ENCODE data around the gene TYW1. TPM values are rescaled to one million over a fixed set of nuclear protein-coding genes. Genes with fewer than 3 reads are reported as not detected.
"Not testable (repeated sequence)": the region's sequence is repeated elsewhere in the genome, so short reads cannot be mapped to it uniquely, and the experiment has no call there.

Gene TYW1
- total and polyA plus RNA-seq, 2 of the 8 experiments (the other 6 are each of a cell fraction or from before 2014, with no cell fraction given): 8.8 to 16.2 TPM

- POLR2A ChIA-PET (ENCODE audit: partially characterized antibody); H4K20me1 ChIP-seq (replicated peaks in 1 of 2; ENCODE audit: control insufficient read depth in 1 of 2, insufficient read depth in 2 of 2, low read length in 2 of 2); H2BK120ac ChIP-seq (replicated peaks; ENCODE audit: low read depth, low read length); FAIRE-seq; H4K91ac ChIP-seq (replicated peaks; ENCODE audit: insufficient read length, low read length); H3K23ac ChIP-seq (ENCODE audit: insufficient read length); DNase-seq (ENCODE audit: low read depth in 1 of 2, low spot score in 2 of 2); H3K79me1 ChIP-seq (ENCODE audit: low read depth, low read length); H3K18ac ChIP-seq (ENCODE audit: extremely low read depth, low read length); H4K5ac ChIP-seq (ENCODE audit: insufficient read length, low read depth, low read length); H3K56ac ChIP-seq (replicated peaks; ENCODE audit: insufficient read length, low read depth, low read length); H3K4me3 ChIP-seq (ENCODE audit: extremely low read depth in 1 of 4, insufficient read depth in 2 of 4, low read depth in 3 of 4, low read length in 4 of 4); CTCF ChIA-PET (ENCODE audit: partially characterized antibody); H2BK5ac ChIP-seq (ENCODE audit: low read depth, low read length); H3K23me2 ChIP-seq (ENCODE audit: low read depth, low read length); H2AFZ ChIP-seq (ENCODE audit: low read length); H3K4ac ChIP-seq (replicated peaks; ENCODE audit: insufficient read length, low read depth, low read length); H3K4me2 ChIP-seq (ENCODE audit: insufficient read depth in 1 of 2, low read depth in 2 of 2, low read length in 2 of 2); H2BK12ac ChIP-seq (ENCODE audit: low read depth, low read length); H3K36me3 ChIP-seq (ENCODE audit: control insufficient read depth in 2 of 4, insufficient read depth in 4 of 4, low read length in 3 of 4); H3K79me2 ChIP-seq (ENCODE audit: control insufficient read depth in 1 of 2, insufficient read depth in 2 of 2, low read length in 2 of 2); H3K14ac ChIP-seq (ENCODE audit: insufficient read length); H3K9ac ChIP-seq (replicated peaks in 1 of 4; ENCODE audit: extremely low read depth in 1 of 4, low read depth in 3 of 4, low read length in 3 of 4); H2BK20ac ChIP-seq (ENCODE audit: low read length); H4K8ac ChIP-seq (ENCODE audit: extremely low read depth, insufficient read depth, low read length); H2AK5ac ChIP-seq (ENCODE audit: low read depth, low read length); H3K9me3 ChIP-seq (ENCODE audit: insufficient read depth in 2 of 2, low read depth in 1 of 2, low read length in 1 of 2); H2BK15ac ChIP-seq (ENCODE audit: low read length); H3K27me3 ChIP-seq (replicated peaks in 1 of 4; ENCODE audit: control insufficient read depth in 3 of 4, extremely low read depth in 1 of 4, insufficient read depth in 3 of 4, low read length in 3 of 4); H3K4me1 ChIP-seq (replicated peaks in 1 of 4; ENCODE audit: control insufficient read depth in 3 of 4, insufficient read depth in 4 of 4, low read length in 3 of 4); H3K27ac ChIP-seq (ENCODE audit: low read depth, low read length): not testable (repeated sequence)
- 82% methylated on average over 6 of the region's 6 CpGs; no CpG with 5 or more reads in 1 of the 2 experiments for WGBS, 2 experiments (ENCODE audit: extremely low coverage in 1 of 2, insufficient coverage in 1 of 2, insufficient read length in 1 of 2, insufficient replicate concordance in 2 of 2, low coverage in 1 of 2, low lambda C conversion rate in 2 of 2, missing lambda C conversion rate in 1 of 2)
These were observed 262.7 kb downstream of the TYW1 start for GRCh38 chr7:67259363-67259762.

- H3K56ac ChIP-seq (replicated peaks; ENCODE audit: insufficient read length, low read depth, low read length); CTCF ChIA-PET (ENCODE audit: partially characterized antibody); H2BK120ac ChIP-seq (replicated peaks; ENCODE audit: low read depth, low read length); H3K14ac ChIP-seq (ENCODE audit: insufficient read length); H3K23ac ChIP-seq (ENCODE audit: insufficient read length); H2BK12ac ChIP-seq (ENCODE audit: low read depth, low read length); H3K4me3 ChIP-seq (ENCODE audit: extremely low read depth in 1 of 4, insufficient read depth in 2 of 4, low read depth in 3 of 4, low read length in 4 of 4); H3K4me1 ChIP-seq (replicated peaks in 1 of 4; ENCODE audit: control insufficient read depth in 3 of 4, insufficient read depth in 4 of 4, low read length in 3 of 4); H3K27ac ChIP-seq (ENCODE audit: low read depth, low read length); H3K79me1 ChIP-seq (ENCODE audit: low read depth, low read length); H3K4ac ChIP-seq (replicated peaks; ENCODE audit: insufficient read length, low read depth, low read length); H3K4me2 ChIP-seq (ENCODE audit: insufficient read depth in 1 of 2, low read depth in 2 of 2, low read length in 2 of 2); H4K8ac ChIP-seq (ENCODE audit: extremely low read depth, insufficient read depth, low read length); H3K18ac ChIP-seq (ENCODE audit: extremely low read depth, low read length); H2BK5ac ChIP-seq (ENCODE audit: low read depth, low read length); H2BK20ac ChIP-seq (ENCODE audit: low read length); H3K9ac ChIP-seq (replicated peaks in 1 of 4; ENCODE audit: extremely low read depth in 1 of 4, low read depth in 3 of 4, low read length in 3 of 4); H2AFZ ChIP-seq (ENCODE audit: low read length); H3K23me2 ChIP-seq (ENCODE audit: low read depth, low read length); DNase-seq (ENCODE audit: low read depth in 1 of 2, low spot score in 2 of 2); H3K27me3 ChIP-seq (replicated peaks in 1 of 4; ENCODE audit: control insufficient read depth in 3 of 4, extremely low read depth in 1 of 4, insufficient read depth in 3 of 4, low read length in 3 of 4); POLR2A ChIA-PET (ENCODE audit: partially characterized antibody); H2AK5ac ChIP-seq (ENCODE audit: low read depth, low read length); H4K5ac ChIP-seq (ENCODE audit: insufficient read length, low read depth, low read length); FAIRE-seq; H3K9me3 ChIP-seq (ENCODE audit: insufficient read depth in 2 of 2, low read depth in 1 of 2, low read length in 1 of 2); H3K36me3 ChIP-seq (ENCODE audit: control insufficient read depth in 2 of 4, insufficient read depth in 4 of 4, low read length in 3 of 4); H3K79me2 ChIP-seq (ENCODE audit: control insufficient read depth in 1 of 2, insufficient read depth in 2 of 2, low read length in 2 of 2); H4K20me1 ChIP-seq (replicated peaks in 1 of 2; ENCODE audit: control insufficient read depth in 1 of 2, insufficient read depth in 2 of 2, low read length in 2 of 2); H2BK15ac ChIP-seq (ENCODE audit: low read length); H4K91ac ChIP-seq (replicated peaks; ENCODE audit: insufficient read length, low read length): not testable (repeated sequence)
- WGBS, 2 experiments (ENCODE audit: extremely low coverage in 1 of 2, insufficient coverage in 1 of 2, insufficient read length in 1 of 2, insufficient replicate concordance in 2 of 2, low coverage in 1 of 2, low lambda C conversion rate in 2 of 2, missing lambda C conversion rate in 1 of 2): 87% methylated on average over 6 of the region's 6 CpGs; no CpG with 5 or more reads in 1 of the 2 experiments
These were observed 263.5 kb downstream of the TYW1 start for GRCh38 chr7:67260166-67260586.

Data from H1 (cell line).